Measurements from ENCODE around the gene HTR4.

DNA sequence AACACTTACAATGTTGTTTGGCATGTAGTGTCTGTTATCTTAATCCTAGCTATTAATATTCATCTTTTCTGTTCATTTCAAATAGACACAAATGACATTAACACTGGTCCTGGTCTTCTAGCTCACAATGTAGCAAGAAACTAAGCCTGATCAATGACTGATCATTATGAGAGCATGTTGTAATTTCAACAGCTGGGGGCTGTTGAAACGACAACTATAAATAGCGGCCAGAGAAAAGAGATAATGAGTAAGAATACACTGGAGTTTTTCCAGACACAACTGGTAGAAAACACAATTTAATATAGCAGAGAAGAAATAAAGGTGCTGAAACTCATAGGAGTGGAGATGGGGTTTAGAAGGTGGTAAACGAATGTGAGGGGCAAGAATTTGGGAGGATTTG lies 89.2 kb downstream of the HTR4 start:
- TF ChIP-seq, protein P1, sequence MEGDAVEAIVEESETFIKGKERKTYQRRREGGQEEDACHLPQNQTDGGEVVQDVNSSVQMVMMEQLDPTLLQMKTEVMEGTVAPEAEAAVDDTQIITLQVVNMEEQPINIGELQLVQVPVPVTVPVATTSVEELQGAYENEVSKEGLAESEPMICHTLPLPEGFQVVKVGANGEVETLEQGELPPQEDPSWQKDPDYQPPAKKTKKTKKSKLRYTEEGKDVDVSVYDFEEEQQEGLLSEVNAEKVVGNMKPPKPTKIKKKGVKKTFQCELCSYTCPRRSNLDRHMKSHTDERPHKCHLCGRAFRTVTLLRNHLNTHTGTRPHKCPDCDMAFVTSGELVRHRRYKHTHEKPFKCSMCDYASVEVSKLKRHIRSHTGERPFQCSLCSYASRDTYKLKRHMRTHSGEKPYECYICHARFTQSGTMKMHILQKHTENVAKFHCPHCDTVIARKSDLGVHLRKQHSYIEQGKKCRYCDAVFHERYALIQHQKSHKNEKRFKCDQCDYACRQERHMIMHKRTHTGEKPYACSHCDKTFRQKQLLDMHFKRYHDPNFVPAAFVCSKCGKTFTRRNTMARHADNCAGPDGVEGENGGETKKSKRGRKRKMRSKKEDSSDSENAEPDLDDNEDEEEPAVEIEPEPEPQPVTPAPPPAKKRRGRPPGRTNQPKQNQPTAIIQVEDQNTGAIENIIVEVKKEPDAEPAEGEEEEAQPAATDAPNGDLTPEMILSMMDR (conservative IDR thresholded peaks at IDR 0.05 in 1 of 2, IDR thresholded peaks at IDR 0.05 in 1 of 2; ENCODE audit: low read depth in 1 of 2, low read length in 2 of 2): no peak
- TF ChIP-seq EZH2 (IDR thresholded peaks at IDR 0.05; ENCODE audit: low read length, missing control alignments): no peak
